IPS-15b (cell line): ENCODE results near the gene MIS18BP1.
"Not testable (repeated sequence)": the region's sequence is repeated elsewhere in the genome, so short reads cannot be mapped to it uniquely, and the experiment has no call there.

Source experiments
- H3K27me3 ChIP-seq: one replicate; pipeline ENCODE4 v1.6.1; 2013; ENCODE audit warnings: low read length; ENCODE audit not compliant: control insufficient read depth, insufficient read depth
- H3K36me3 ChIP-seq: one replicate; pipeline ENCODE4 v1.6.1; 2013; ENCODE audit warnings: low read length; ENCODE audit not compliant: control insufficient read depth, insufficient read depth
- H3K4me1 ChIP-seq: one replicate; pipeline ENCODE4 v1.6.1; 2013; ENCODE audit warnings: mild to moderate bottlenecking, low read length; ENCODE audit not compliant: control insufficient read depth, insufficient read depth
- H3K4me3 ChIP-seq: one replicate; pipeline ENCODE4 v1.5.1; 2013; ENCODE audit warnings: low read depth, low read length
- H3K9ac ChIP-seq: one replicate; pipeline ENCODE4 v1.6.1; 2013; ENCODE audit warnings: low read depth, mild to moderate bottlenecking, low read length
- H3K9me3 ChIP-seq: one replicate; pipeline ENCODE4 v1.6.1; 2013; ENCODE audit warnings: mild to moderate bottlenecking, low read length; ENCODE audit not compliant: control insufficient read depth, insufficient read depth

MIS18BP1 gene

DNA sequence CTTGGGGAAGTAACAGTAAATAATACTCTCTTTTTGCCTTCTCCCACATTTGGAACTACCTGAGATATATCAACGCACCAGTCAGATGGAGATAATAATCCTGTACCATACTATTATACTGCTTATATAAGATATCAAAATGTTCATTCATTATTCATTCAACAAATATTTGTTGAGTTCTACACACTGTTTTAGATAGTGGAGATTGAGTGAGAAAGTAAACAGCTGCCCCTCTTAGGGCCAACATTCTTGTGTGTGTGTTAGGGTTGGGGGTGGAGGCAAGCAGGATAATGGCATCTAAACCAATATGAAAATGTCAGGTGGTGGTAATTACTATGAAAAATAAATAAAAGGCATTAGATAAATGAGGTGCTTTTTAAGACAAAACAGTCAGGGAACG is 14.0 kb downstream of the MIS18BP1 start:
- Histone ChIP-seq H3K36me3 (peaks cover 9% of the 10 kb centered on the region), H3K4me1 (no peaks in the 10 kb centered on the region), H3K9ac (no peak overlapping the region), H3K27me3 (no peaks in the 10 kb centered on the region), H3K4me3 (no peak overlapping the region), H3K9me3 (no peaks in the 10 kb centered on the region)

DNA sequence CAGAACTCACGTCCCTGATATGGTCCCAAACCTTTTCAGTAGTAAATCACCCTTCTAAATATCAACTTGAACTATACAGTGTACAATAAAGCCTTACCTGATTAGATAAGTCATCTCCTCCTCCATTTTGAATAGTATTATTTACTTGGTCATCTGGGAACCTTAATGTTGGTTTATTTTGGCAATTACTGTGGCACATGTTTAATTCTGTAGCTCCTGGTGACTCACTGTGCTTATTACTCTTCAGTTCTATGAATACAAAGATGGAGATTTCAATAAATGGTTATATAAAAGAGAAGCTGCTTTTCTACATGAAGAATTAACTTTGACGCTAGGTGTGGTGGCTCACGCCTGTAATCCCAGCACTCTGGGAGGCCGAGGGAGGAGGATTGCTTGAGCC is 25.4 kb downstream of the MIS18BP1 start:
- no peaks in the 10 kb centered on the region for H3K9me3 ChIP-seq
- no peaks in the 10 kb centered on the region for H3K27me3 ChIP-seq
- peaks cover 2% of the 10 kb centered on the region for H3K4me1 ChIP-seq
- H3K36me3 ChIP-seq = peaks cover 6% of the 10 kb centered on the region
- H3K4me3 ChIP-seq = no peak overlapping the region
- no peak overlapping the region for H3K9ac ChIP-seq

DNA sequence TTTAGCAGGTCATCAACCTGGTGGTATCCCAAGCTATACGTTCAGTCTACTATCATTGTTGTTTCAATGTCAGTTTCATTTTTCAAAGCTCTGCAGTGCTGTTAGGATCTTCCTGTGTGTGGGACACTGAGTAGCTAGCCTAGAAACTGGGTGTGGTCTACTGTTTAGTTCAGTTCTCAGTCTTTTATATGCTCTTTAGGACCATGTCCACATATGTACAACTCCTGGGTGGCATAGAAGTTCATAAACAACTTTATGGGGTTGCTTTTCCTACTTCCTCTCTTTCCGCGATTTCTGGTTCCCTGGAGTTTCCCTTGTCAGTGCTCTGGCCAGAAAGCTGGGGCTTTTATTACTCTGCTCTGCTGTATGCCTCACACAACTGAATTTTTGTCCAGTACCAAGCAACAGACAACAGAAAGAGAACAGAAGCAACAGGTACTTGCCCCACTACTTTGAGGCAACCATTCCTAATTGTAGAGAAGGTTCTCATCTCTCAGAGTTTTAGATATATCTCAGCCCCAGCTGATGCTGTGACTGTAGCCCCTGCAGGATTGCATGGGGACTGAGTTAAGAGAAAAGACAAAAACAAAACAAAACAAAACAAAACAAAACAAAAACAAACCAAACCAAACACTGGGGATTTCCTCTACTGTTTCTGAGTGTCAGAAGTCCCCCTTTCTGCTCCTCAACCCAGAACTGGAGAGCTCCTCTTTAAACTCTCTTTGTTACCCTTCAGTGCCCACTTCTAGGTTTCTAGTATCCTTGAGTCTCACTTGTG is 30.3 kb downstream of the MIS18BP1 start:
- Histone ChIP-seq H3K9ac (no peak overlapping the region), H3K4me3 (no peak overlapping the region), H3K36me3 (peaks cover 6% of the 10 kb centered on the region)

DNA sequence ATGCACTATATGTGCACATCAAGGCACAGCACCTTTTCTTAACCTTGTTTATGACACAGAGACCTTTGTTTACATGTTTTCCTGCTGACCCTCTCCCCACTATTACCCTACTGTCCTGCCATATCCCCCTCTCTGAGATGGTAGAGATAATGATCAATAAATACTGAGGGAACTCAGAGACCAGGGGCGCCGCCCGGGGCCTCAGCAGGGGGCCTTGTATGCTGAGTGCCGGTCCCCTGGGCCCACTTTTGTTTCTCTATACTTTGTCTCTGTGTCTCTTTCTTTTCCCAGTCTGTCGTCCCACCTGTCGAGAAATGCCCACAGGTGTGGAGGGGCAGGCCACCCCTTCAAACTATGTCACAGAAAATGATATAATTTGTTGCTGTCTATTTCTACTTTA is 38.7 kb downstream of the MIS18BP1 start:
- H3K36me3 ChIP-seq, H3K9me3 ChIP-seq, H3K4me3 ChIP-seq, H3K9ac ChIP-seq, H3K4me1 ChIP-seq, H3K27me3 ChIP-seq: not testable (repeated sequence)

More for the DNA sequence above, 30.3 kb downstream of the MIS18BP1 start:
- Histone ChIP-seq H3K27me3 (no peaks in the 10 kb centered on the region), H3K4me1 (no peaks in the 10 kb centered on the region), H3K9me3 (no peaks in the 10 kb centered on the region)

DNA sequence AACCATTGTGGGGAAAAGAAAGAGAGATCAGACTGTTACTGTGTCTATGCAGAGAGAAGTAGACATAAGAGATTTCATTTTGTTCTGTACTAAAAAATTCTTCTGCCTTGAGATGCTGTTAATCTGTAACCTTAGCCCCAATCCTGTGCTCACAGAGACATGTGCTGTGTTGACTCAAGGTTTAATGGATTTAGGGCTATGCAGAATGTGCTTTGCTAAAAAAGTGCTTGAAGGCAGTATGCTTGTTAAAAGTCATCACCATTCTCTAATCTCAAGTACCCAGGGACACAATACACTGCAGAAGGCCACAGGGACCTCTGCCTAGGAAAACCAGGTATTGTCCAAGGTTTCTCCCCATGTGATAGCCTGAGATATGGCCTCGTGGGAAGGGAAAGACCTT is 39.3 kb downstream of the MIS18BP1 start:
- H3K4me3 ChIP-seq, H3K27me3 ChIP-seq, H3K36me3 ChIP-seq, H3K4me1 ChIP-seq, H3K9me3 ChIP-seq, H3K9ac ChIP-seq: not testable (repeated sequence)

DNA sequence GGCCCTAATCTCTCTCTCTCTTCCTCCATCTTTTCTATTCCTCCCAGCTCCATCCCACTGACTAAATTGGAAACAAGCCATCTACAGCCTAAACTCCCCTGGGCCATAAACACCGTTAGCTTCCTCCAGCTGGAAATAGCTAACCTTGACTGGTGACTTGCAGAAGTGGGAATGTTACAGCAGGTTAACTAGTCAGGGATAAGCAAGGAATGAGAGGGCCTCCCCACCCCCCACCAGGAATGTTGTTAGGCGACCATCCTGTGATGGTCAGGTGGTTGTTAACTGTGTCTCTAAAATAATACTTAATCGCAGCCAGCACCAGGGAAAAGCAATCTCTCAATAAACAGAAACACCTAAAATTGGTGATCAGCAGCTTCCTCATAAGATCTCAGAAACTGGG is 40.8 kb downstream of the MIS18BP1 start:
- Histone ChIP-seq H3K4me1 (no peaks in the 10 kb centered on the region), H3K9me3 (no peaks in the 10 kb centered on the region), H3K36me3 (peaks cover 6% of the 10 kb centered on the region), H3K4me3 (no peak overlapping the region), H3K9ac (no peak overlapping the region), H3K27me3 (no peaks in the 10 kb centered on the region)

DNA sequence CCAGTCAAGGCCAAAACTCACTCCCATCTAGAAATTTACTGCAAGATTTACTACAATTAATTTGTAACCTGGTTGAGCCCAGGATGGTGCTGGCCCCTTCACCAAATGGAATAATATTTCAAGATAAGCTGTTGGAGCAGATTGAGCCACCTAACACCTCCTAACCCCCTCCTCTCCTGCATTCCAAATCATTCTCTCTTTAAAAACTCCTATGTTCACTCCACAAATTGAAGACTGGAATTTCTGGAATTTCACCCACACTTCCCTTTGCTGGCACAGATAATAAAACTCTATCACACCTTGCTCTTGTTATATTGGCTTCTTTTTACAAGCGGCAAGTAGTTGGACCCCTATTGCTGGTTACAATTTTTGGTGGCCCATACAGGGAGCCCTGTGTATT is 41.7 kb downstream of the MIS18BP1 start:
- peaks cover 6% of the 10 kb centered on the region for H3K36me3 ChIP-seq
- no peaks in the 10 kb centered on the region for H3K9me3 ChIP-seq
- no peak overlapping the region for H3K4me3 ChIP-seq
- no peak overlapping the region for H3K9ac ChIP-seq
- no peaks in the 10 kb centered on the region for H3K27me3 ChIP-seq
- no peaks in the 10 kb centered on the region for H3K4me1 ChIP-seq

DNA sequence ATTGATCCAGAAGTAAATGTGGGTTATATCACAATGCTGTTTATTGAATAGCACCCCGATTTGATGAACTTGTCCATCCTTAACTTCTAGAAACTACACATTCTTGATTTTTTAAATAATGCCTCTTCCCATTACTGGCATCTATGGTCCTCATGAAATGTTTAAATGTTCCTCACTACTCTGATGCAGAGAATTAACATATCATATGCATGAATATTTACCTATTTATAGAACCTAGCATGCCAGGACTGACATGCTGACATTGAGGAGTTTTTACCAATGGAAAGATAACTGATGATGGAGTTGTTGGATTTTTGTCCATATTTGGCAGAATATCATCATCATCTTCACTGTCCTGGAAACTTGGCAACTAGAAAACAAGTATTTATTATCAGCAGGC is 42.8 kb downstream of the MIS18BP1 start:
- H3K36me3 ChIP-seq = peaks cover 6% of the 10 kb centered on the region
- H3K4me3 ChIP-seq = no peak overlapping the region
- no peaks in the 10 kb centered on the region for H3K27me3 ChIP-seq
- H3K9ac ChIP-seq = no peak overlapping the region
- H3K4me1 ChIP-seq = no peaks in the 10 kb centered on the region
- H3K9me3 ChIP-seq = no peaks in the 10 kb centered on the region

DNA sequence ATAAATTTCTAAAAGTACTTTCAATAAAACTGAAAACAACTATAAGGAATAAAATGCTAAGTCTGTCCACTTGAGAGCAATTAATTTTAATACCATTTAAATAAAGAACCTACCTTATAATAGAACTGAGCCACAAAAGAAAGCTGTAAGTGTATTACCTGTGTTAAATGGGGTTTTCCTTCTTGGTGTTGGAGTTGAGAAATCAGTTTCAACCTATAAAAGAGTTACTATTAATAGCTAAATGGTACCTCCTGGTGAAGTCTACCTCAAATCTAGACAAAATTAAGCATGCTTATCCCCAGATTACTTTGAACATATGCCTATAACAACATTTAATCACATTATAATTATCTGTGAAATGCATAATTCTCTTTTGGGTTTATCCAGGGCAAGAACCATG is 48.8 kb downstream of the MIS18BP1 start:
- no peak overlapping the region for H3K9ac ChIP-seq
- H3K27me3 ChIP-seq = no peaks in the 10 kb centered on the region
- H3K4me3 ChIP-seq = no peak overlapping the region
- H3K36me3 ChIP-seq = no peaks in the 10 kb centered on the region
- H3K4me1 ChIP-seq = no peaks in the 10 kb centered on the region
- no peaks in the 10 kb centered on the region for H3K9me3 ChIP-seq

DNA sequence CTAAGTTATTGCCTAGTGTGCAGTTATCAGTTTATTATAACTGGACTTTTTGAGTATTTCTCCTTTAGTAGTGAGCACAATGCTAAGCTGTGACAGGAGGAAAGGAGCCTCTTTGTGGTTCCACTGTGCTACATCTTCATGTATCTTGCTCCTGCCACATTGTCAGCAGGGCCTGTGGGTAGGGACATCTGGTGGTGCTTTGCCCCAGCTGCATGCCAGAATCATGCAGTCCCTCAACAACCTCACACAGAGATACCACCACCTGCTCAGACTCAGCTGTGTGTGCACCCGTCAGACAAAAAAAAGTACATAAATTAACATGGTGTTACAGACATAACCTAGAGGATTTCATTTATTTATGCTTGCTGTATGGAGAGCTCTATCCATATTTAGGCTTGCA is 51.1 kb downstream of the MIS18BP1 start:
- H3K9me3 ChIP-seq = no peaks in the 10 kb centered on the region
- H3K27me3 ChIP-seq = no peaks in the 10 kb centered on the region
- no peak overlapping the region for H3K4me3 ChIP-seq
- no peak overlapping the region for H3K9ac ChIP-seq
- no peaks in the 10 kb centered on the region for H3K36me3 ChIP-seq
- H3K4me1 ChIP-seq = no peaks in the 10 kb centered on the region

DNA sequence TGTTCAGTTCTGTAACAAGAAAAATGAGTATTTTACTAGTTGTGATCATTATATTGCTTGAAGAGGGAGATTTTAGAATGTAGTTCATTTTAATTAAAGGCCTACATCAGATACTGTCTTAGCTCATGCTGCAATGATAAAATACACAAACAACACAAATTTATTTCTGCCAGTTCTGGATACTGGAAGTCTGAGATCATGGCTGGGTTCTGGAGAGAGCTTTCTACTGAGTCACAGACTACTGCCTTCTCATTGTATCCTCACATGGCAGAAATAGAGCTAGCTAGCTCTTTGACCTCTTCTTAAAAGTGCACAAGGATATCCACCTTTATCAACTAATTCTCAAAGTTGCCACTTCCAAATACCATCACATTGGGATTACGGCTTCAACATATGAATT is 53.8 kb downstream of the MIS18BP1 start:
- H3K9me3 ChIP-seq = no peaks in the 10 kb centered on the region
- H3K4me1 ChIP-seq = no peaks in the 10 kb centered on the region
- H3K27me3 ChIP-seq = no peaks in the 10 kb centered on the region
- no peak overlapping the region for H3K9ac ChIP-seq
- no peaks in the 10 kb centered on the region for H3K36me3 ChIP-seq
- no peak overlapping the region for H3K4me3 ChIP-seq

DNA sequence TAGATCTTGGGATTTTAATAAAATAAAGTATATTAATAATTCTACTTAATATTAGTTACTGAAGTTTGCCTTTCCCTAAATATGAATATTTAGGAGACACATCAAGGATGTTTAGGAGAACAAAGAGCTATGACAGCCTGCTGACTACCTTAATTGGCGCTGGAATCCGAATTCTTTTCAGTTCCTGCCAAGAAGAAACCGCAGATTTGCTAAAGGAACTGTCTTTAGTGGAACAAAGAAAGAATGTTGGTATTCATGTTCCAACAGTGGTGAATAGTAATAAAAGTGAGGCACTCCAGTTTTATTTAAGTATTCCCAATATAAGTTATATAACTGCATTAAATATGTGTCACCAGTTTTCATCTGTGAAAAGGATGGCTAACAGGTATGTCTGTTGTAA is 54.5 kb downstream of the MIS18BP1 start:
- Histone ChIP-seq H3K9ac (no peak overlapping the region), H3K4me3 (no peak overlapping the region), H3K27me3 (no peaks in the 10 kb centered on the region), H3K9me3 (no peaks in the 10 kb centered on the region), H3K4me1 (no peaks in the 10 kb centered on the region), H3K36me3 (no peaks in the 10 kb centered on the region)
